ENCODE results near the gene OMA1.

DNA sequence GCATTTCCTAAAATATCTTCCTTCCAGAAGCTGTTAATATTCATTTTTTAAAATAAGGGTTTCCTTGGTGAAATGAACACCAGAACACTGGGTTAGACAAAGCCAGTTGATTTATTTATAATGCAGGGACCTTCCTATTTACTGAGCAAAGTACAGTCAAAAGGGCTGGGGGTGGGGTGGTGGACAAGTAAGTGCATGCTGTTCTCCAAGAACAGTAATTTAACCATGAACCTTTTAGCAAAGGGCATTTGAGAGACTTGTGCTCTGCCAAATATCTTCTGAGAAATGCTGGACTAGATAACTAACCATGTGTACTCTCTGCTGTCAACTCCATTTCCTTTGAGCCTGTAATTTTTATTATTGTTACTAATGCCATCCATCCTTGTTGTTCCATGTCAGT lies 100.2 kb downstream of the OMA1 start:
- TF ChIP-seq, protein P1, sequence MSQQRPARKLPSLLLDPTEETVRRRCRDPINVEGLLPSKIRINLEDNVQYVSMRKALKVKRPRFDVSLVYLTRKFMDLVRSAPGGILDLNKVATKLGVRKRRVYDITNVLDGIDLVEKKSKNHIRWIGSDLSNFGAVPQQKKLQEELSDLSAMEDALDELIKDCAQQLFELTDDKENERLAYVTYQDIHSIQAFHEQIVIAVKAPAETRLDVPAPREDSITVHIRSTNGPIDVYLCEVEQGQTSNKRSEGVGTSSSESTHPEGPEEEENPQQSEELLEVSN (IDR thresholded peaks at IDR 0.05; ENCODE audit: borderline replicate concordance, low read depth), result no peak
- TF ChIP-seq, protein P2, sequence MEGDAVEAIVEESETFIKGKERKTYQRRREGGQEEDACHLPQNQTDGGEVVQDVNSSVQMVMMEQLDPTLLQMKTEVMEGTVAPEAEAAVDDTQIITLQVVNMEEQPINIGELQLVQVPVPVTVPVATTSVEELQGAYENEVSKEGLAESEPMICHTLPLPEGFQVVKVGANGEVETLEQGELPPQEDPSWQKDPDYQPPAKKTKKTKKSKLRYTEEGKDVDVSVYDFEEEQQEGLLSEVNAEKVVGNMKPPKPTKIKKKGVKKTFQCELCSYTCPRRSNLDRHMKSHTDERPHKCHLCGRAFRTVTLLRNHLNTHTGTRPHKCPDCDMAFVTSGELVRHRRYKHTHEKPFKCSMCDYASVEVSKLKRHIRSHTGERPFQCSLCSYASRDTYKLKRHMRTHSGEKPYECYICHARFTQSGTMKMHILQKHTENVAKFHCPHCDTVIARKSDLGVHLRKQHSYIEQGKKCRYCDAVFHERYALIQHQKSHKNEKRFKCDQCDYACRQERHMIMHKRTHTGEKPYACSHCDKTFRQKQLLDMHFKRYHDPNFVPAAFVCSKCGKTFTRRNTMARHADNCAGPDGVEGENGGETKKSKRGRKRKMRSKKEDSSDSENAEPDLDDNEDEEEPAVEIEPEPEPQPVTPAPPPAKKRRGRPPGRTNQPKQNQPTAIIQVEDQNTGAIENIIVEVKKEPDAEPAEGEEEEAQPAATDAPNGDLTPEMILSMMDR (IDR thresholded peaks at IDR 0.05), result no peak
- TF ChIP-seq MYC (IDR thresholded peaks at IDR 0.05; ENCODE audit: borderline replicate concordance, low read length), result no peak
- TF ChIP-seq KDM1A (IDR thresholded peaks at IDR 0.05; ENCODE audit: low read depth), result no peak
- TF ChIP-seq TP53 (CRISPR knock-in tag; IDR thresholded peaks at IDR 0.05), result no peak
- no peak for TF ChIP-seq RARB (CRISPR knock-in tag; IDR thresholded peaks at IDR 0.05)
- TF ChIP-seq JUNB (IDR thresholded peaks at IDR 0.05), result no peak
- TF ChIP-seq RNF2 (IDR thresholded peaks at IDR 0.05; ENCODE audit: borderline replicate concordance, low read depth), result no peak

Data from A549 (cell line).